ENCODE results near the gene UPK3BL1.
"Not testable (repeated sequence)": the region's sequence is repeated elsewhere in the genome, so short reads cannot be mapped to it uniquely, and the experiment has no call there.

DNA sequence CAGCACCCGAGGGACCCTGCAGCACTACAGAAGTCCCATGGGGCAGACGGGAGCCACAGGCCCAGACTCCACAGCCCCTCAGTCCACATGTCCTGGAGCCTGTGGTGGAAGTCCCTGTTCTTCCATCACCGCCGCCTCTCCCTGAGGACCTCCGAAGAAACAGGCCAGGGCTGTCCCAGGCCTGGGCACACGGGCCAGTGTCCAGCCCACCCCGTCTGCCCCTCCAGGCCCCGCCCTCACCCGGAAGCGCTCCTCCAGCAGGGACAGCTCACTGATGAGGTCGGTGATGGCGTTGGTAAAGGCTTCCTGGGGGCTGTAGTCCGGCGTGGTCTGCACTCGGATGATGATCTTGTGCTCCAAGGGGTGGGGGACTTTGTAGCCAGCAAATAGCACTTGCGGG lies 24.3 kb upstream of the UPK3BL1 start:
- TF ChIP-seq, protein P1, sequence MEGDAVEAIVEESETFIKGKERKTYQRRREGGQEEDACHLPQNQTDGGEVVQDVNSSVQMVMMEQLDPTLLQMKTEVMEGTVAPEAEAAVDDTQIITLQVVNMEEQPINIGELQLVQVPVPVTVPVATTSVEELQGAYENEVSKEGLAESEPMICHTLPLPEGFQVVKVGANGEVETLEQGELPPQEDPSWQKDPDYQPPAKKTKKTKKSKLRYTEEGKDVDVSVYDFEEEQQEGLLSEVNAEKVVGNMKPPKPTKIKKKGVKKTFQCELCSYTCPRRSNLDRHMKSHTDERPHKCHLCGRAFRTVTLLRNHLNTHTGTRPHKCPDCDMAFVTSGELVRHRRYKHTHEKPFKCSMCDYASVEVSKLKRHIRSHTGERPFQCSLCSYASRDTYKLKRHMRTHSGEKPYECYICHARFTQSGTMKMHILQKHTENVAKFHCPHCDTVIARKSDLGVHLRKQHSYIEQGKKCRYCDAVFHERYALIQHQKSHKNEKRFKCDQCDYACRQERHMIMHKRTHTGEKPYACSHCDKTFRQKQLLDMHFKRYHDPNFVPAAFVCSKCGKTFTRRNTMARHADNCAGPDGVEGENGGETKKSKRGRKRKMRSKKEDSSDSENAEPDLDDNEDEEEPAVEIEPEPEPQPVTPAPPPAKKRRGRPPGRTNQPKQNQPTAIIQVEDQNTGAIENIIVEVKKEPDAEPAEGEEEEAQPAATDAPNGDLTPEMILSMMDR (conservative IDR thresholded peaks at IDR 0.05) = not testable (repeated sequence)
- not testable (repeated sequence) for TF ChIP-seq EZH2 (IDR thresholded peaks at IDR 0.05; ENCODE audit: low read depth)

Data from PC-9 (cell line).